Ammon's horn (tissue), 1 donor: ENCODE measurements around the gene DEPDC1B.
"Not testable (repeated sequence)": the region's sequence is repeated elsewhere in the genome, so short reads cannot be mapped to it uniquely, and the experiment has no call there.

Experiments
- DNase-seq: peaks from one replicate; pipeline ENCODE4 v3.0.0-alpha.2; 2016; ENCODE audit warnings: low spot score

Gene DEPDC1B, protein sequence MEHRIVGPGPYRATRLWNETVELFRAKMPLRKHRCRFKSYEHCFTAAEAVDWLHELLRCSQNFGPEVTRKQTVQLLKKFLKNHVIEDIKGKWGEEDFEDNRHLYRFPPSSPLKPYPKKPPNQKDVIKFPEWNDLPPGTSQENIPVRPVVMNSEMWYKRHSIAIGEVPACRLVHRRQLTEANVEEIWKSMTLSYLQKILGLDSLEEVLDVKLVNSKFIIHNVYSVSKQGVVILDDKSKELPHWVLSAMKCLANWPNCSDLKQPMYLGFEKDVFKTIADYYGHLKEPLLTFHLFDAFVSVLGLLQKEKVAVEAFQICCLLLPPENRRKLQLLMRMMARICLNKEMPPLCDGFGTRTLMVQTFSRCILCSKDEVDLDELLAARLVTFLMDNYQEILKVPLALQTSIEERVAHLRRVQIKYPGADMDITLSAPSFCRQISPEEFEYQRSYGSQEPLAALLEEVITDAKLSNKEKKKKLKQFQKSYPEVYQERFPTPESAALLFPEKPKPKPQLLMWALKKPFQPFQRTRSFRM

GRCh38 chr5:60699609-60700415 lies at the start of gene DEPDC1B:
Gene DEPDC1B (minus strand): TSS chr5:60700166. CDS start chr5:60700093, 73 bp downstream.
- peak; percentile 88 for DNase-seq

DNA sequence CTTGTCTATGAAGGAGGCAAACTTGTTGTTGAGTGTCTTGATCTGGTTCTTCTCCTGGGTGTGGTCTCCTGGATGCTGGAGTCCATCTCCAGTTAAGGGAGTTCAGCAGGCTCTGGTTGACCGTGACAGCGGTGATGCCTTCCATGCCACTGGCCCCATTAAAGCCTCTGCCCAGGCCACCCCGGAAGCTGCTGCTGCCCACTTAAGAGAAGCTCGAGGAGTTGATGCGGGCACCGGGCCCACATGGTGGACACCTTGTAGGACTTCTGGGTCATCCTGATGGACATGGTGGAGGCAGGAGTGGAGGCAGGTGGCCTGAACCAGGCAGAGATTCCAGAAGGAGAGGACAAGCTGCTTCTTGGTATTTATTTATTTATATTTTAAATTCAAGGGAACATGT lies 44.7 kb upstream of the DEPDC1B start:
- no peak for DNase-seq

GRCh38 chr5:60743511-60744314 lies 43.7 kb upstream of the DEPDC1B start:
- no peak for DNase-seq

DNA sequence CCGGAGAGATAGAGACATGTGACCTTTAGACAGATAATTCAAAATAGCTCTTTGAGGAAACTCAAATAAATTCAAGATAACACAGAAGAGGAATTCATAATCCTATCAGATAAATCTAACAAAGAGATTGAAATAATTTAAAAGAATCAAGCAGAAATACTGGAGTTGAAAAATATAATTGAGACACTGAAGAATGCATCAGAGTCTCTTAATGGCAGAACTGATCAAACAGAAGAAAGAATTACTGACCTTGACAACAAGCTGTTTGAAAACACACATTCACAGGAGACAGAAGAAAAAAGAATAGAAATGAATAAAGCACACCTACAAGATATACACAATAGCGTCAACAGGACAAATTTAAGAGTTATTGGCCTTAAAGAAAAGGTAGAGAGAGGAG lies 40.4 kb upstream of the DEPDC1B start:
- no peak for DNase-seq

- DNase-seq, result no peak
These were observed 39.0 kb upstream of the DEPDC1B start for GRCh38 chr5:60738933-60739332.

DNA sequence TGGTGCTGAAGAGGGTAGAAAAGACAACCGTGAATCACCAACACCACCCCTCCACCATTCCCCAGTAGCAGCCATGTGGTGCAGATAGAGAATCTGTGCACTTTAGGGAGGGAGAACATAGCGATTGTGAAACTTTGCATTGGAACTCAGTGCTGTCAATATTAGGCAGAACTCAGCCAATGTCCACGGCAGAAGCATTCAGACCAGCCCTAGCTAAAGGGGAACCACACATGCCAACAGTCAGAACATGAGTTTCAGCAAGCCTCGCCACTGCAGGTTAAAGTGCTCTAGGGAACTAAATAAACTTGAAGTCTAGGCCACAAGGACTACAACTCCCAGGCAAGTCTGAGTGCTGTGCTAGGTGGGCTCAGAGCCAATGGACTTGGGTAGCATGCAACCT lies 38.5 kb upstream of the DEPDC1B start:
- no peak for DNase-seq

GRCh38 chr5:60730858-60731257 lies 30.9 kb upstream of the DEPDC1B start:
- DNase-seq, result not testable (repeated sequence)

DNA sequence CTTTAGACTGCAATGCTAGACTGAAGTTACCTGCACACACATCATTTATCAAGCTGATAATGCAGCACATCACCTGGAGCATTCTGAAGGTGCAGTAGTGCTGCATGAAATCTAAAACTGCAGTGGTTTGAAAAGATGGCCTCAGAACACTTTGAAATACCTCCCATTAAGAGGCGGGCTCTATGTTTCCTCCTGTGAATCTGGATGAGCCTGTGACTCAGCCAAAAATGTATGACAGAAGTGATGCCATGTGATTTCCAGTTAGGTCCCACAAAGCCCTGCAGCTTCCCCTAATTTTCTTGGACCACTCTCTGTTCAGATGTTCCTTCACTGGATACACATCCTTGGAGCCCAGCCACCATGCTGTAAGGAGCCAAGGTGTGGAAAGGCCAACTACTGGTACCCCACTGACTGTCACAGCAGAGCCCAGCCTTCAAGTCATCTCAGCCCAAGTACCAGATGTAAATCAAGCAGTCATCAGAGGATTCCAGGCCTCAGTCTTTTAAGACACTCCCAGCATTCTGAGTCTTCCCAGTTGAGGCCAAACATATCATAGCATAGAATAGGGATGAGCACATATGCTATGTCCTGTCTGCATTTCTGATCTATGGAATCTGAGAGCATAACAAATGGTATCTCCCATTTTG lies 27.2 kb upstream of the DEPDC1B start:
- DNase-seq, result no peak

- DNase-seq, result no peak
These were observed 24.2 kb upstream of the DEPDC1B start for GRCh38 chr5:60724126-60724525.

- DNase-seq, result no peak
These were observed 22.4 kb upstream of the DEPDC1B start for GRCh38 chr5:60722416-60722815.

DNA sequence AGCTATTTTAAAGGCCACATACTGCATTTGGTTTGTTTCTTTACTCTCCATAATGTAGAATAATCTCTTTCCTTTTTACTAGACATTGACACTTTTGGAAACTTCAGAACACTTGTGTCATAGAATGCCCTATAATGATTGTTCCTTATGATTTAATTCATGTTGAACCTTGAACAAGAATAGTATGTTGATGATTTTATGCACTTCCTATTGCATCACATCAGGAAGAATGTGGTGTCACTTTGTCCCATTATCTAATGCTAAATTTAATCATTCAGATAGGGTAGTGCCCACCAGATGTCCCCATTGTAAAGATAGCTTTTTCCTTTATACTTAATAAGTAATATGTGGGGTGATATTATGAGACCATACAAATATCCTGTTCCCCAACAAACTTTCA lies 19.4 kb upstream of the DEPDC1B start:
- DNase-seq, result no peak

- no peak for DNase-seq
These were observed 18.4 kb upstream of the DEPDC1B start for GRCh38 chr5:60718166-60718892.

DNA sequence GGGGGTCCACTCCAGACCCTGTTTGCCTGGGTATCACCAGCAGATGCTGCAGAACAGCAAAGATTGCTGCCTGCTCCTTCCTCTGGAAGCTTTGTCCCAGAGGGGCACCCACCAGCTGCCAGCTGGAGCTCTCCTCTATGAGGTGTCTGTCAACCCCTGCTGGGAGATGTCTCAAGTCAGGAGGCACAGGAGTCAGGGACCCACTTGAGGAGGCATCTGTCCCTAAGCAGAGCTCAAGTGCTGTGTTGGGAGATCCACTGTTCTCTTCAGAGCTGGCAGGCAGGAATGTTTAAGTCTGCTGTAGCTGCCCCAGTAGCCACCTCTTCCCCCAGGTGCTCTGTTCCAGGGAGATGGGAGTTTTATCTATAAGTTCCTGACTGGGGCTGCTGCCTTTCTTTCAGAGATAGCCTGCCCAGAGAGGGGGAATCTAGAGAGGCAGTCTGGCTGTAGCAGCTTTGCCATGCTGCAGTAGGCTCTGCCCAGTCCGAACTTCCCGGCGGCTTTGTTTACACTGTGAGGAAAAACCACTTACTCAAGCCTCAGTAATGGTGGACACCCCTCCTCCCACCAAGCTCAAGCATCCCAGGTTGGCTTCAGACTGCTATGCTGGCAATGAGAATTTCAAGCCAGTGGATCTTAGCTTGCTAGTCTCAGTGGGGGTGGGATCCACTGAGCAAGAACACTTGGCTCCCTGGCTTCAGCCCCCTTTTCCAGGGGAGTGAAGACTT lies 15.4 kb upstream of the DEPDC1B start:
- not testable (repeated sequence) for DNase-seq

GRCh38 chr5:60712950-60713349 lies 13.0 kb upstream of the DEPDC1B start:
- no peak for DNase-seq

- DNase-seq, result not testable (repeated sequence)
These were observed 11.9 kb upstream of the DEPDC1B start for GRCh38 chr5:60711892-60712291.

DNA sequence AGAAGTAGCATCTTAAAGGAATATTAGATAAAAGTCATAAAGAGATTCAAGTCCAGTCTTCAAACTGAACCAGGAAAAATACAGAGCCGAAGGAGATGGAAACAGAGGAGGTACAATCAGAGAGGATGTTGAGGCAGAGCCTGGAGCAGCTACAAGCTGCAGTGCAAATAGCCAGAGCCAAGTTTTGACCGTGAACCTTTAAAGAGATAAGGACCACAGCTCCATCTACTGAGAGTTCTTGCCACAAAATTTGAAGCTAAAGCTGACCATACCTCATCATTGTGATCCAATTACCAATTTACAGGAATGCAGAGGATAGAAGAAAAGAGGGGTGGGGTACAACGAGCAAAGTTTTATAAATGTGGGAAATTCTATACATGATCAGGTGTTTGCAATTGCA lies 10.4 kb upstream of the DEPDC1B start:
- no peak for DNase-seq

GRCh38 chr5:60705144-60705543 lies 5.2 kb upstream of the DEPDC1B start:
- no peak for DNase-seq

DNA sequence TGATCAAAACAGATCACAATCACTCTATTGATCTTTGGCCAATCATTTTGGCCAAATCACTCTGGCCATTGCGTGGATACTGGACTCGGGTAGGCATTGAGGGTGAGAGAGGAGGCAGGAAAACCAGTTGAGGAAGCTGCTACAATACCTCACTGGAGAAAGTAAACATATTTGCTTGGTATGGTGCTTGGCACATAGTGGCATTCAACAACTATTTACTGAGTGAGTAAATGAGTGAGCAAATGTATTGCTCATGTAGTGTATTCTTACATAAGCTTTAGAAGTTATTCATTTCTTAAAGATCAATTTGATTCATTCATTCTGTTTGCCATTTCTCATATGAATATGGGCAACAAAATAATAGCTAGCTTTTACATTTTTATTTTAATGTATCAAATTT lies 4.0 kb upstream of the DEPDC1B start:
- DNase-seq, result no peak

DNA sequence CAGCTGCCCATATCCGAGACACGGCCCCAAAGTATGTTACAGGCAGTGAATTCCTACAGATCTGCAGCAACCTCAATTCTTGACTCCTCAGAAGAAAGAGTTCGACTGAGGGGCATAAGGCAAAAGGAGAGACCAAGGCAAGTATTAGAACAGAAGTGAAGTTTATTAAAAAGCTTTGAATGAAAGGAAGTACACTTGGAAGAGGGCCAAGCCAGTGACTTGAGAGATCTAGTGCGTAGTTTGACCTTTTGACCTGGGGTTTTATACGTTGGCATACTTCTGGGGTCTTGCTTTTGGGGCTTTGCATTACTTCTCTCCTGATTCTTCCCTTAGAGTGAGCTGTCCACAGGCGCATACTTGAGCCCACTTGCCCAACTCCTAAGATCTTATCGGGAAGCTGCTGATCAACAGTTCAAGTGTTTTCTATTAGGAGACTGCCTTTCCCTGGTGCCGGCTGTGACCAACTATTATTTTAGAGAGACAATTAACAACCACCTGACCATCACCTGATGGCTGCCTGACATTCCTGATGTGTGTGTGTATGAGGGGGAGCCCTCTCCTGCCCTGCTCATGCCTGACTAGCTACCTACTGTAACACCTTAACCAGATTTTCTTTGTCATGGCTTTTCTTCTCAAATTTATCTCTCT lies 1.5 kb upstream of the DEPDC1B start:
- no peak for DNase-seq

- peak; percentile 25 for DNase-seq
These were observed 421 bp upstream of the DEPDC1B start for GRCh38 chr5:60700416-60700757.
